ENCODE data around the gene LMBR1. TPM values are rescaled to one million over a fixed set of nuclear protein-coding genes. Genes with fewer than 3 reads are reported as not detected.
"Not testable (repeated sequence)": the region's sequence is repeated elsewhere in the genome, so short reads cannot be mapped to it uniquely, and the experiment has no call there.

The LMBR1 gene
- total RNA-seq, 1 donor from 2014 or later = 207 TPM

- no peak for DNase-seq (ENCODE audit: low spot score in 2 of 2)
- FAIRE-seq = no peak
These were observed 253.3 kb downstream of the LMBR1 start for GRCh38 chr7:156639426-156640256.

GRCh38 chr7:156638443-156639077, 254.4 kb downstream of the LMBR1 start:
- FAIRE-seq (no peak), DNase-seq (ENCODE audit: low spot score in 2 of 2) (no peak)

- not testable (repeated sequence) for FAIRE-seq; DNase-seq (ENCODE audit: low spot score in 2 of 2)
These were observed 255.9 kb downstream of the LMBR1 start for GRCh38 chr7:156637093-156637492.

- FAIRE-seq = no peak
- DNase-seq (ENCODE audit: low spot score in 2 of 2) = no peak
These were observed 257.2 kb downstream of the LMBR1 start for GRCh38 chr7:156635529-156636385.

- DNase-seq (ENCODE audit: low spot score in 2 of 2) (no peak), FAIRE-seq (no peak)
These were observed 258.9 kb downstream of the LMBR1 start for GRCh38 chr7:156634117-156634516.

GRCh38 chr7:156629873-156630272, 263.1 kb downstream of the LMBR1 start:
- DNase-seq (ENCODE audit: low spot score in 2 of 2) = no peak
- no peak for FAIRE-seq

GRCh38 chr7:156628562-156628961, 264.4 kb downstream of the LMBR1 start:
- FAIRE-seq (no peak), DNase-seq (ENCODE audit: low spot score in 2 of 2) (no peak)

Small RNA genes lying within 50 kb of the gene (small RNA-seq; reads per million reads assigned to genes)
- gene RNU4-31P = not detected

Other genes with a start within 250 kb of the LMBR1 start
- gene NOM1, start 56.5 kb upstream of the LMBR1 start, total RNA-seq = 22.8 TPM
- gene MNX1, start 117.5 kb upstream of the LMBR1 start, total RNA-seq = not detected
- gene UBE3C, start 245.7 kb upstream of the LMBR1 start, total RNA-seq = 87.6 TPM